LNCAP (cell line): ENCODE measurements around the gene ATP1B4.

ENCODE experiments used
- TF ChIP-seq, protein P1 (sequence below): fragments of 450-650 bp; IDR thresholded peaks from 2 replicates; pipeline ENCODE4 v1.5.1; 2017; ENCODE audit warnings: mild to moderate bottlenecking

Gene ATP1B4

GRCh38 chrX:120419463-120419862 is 57.6 kb downstream of the ATP1B4 start:
- TF ChIP-seq, protein P1, sequence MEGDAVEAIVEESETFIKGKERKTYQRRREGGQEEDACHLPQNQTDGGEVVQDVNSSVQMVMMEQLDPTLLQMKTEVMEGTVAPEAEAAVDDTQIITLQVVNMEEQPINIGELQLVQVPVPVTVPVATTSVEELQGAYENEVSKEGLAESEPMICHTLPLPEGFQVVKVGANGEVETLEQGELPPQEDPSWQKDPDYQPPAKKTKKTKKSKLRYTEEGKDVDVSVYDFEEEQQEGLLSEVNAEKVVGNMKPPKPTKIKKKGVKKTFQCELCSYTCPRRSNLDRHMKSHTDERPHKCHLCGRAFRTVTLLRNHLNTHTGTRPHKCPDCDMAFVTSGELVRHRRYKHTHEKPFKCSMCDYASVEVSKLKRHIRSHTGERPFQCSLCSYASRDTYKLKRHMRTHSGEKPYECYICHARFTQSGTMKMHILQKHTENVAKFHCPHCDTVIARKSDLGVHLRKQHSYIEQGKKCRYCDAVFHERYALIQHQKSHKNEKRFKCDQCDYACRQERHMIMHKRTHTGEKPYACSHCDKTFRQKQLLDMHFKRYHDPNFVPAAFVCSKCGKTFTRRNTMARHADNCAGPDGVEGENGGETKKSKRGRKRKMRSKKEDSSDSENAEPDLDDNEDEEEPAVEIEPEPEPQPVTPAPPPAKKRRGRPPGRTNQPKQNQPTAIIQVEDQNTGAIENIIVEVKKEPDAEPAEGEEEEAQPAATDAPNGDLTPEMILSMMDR, result no peak

GRCh38 chrX:120426599-120426998 is 64.7 kb downstream of the ATP1B4 start:
- TF ChIP-seq, protein P1, result no peak

GRCh38 chrX:120428309-120428708 is 66.4 kb downstream of the ATP1B4 start:
- TF ChIP-seq, protein P1, result no peak

DNA sequence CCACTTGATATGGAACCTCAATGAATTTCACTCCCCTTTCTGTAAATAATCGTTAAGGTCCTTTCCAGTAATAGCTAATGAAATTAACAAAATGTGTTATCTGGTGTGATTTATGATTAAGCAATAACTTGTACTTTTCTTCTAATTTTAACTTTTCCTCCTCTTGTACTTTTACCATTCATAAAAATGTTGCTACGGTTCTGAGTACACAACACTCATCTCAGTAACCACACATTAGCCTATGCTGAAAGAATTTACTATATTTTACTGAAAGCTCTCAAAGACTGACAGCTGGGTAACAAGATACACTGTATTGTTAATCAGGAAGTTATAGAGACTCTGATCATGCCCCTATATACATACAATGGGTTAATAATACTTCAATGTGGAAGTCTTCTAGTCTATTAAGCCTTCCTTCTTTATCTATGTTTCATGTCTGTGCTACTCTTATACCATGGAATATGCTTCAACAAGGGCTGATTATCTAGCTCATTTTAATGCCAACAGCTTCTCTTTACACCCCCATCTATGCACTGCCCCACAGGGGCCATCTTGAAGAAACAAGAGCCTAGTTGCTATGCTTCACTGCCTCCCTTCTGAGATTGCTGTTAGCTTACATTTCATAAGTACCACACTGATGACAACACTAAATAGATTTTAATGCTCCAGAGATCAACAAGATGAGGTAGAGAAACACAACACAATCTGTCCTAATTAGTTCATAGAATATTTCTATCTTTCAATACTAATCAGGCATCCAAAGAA is 68.1 kb downstream of the ATP1B4 start:
- TF ChIP-seq, protein P1, result no peak
